Activated T-cell treated with anti-CD3 and anti-CD28 coated beads for 24 hours (primary cell): ENCODE measurements around the gene RXRA.

Source experiments
- DNase-seq: peaks from one replicate; pipeline ENCODE4 v3.0.0-alpha.2; 2020; ENCODE audit warnings: low read depth

RXRA gene

GRCh38 chr9:134355561-134356279 is 29.5 kb downstream of the RXRA start:
- no peak for DNase-seq

- DNase-seq = no peak
Measured at GRCh38 chr9:134356496-134357470, 30.5 kb downstream of the RXRA start.

- DNase-seq = no peak
Measured at GRCh38 chr9:134357631-134358025, 31.4 kb downstream of the RXRA start.

- no peak for DNase-seq
Measured at GRCh38 chr9:134358026-134358661, 31.9 kb downstream of the RXRA start.

GRCh38 chr9:134358662-134359319 is 32.5 kb downstream of the RXRA start:
- no peak for DNase-seq

GRCh38 chr9:134359493-134360179 is 33.4 kb downstream of the RXRA start:
- DNase-seq = no peak

- DNase-seq = no peak
Measured at GRCh38 chr9:134360180-134360759, 34.0 kb downstream of the RXRA start.

GRCh38 chr9:134360897-134361296 is 34.6 kb downstream of the RXRA start:
- no peak for DNase-seq

GRCh38 chr9:134361426-134361825 is 35.2 kb downstream of the RXRA start:
- DNase-seq = no peak

GRCh38 chr9:134361843-134362414 is 35.7 kb downstream of the RXRA start:
- DNase-seq = no peak

- DNase-seq = no peak
Measured at GRCh38 chr9:134363450-134363849, 37.2 kb downstream of the RXRA start.

GRCh38 chr9:134364391-134365114 is 38.3 kb downstream of the RXRA start:
- DNase-seq = no peak

- DNase-seq = no peak
Measured at GRCh38 chr9:134365115-134365596, 38.9 kb downstream of the RXRA start.

- DNase-seq = no peak
Measured at GRCh38 chr9:134365791-134366222, 39.6 kb downstream of the RXRA start.

GRCh38 chr9:134366223-134367031 is 40.2 kb downstream of the RXRA start:
- no peak for DNase-seq

- no peak for DNase-seq
Measured at GRCh38 chr9:134367061-134367460, 40.8 kb downstream of the RXRA start.

GRCh38 chr9:134367791-134368490 is 41.7 kb downstream of the RXRA start:
- DNase-seq = no peak

GRCh38 chr9:134368571-134368970 is 42.3 kb downstream of the RXRA start:
- DNase-seq = no peak
